ENCODE data around the gene ACTL10.

- TF ChIP-seq CTCF (conservative IDR thresholded peaks at IDR 0.05), result no peak
- no peak for TF ChIP-seq ZFX (IDR thresholded peaks at IDR 0.05)
Measured at GRCh38 chr20:33669873-33670640, 3.3 kb downstream of the ACTL10 start.

Measured in C4-2B (cell line).